Keratinocyte (primary cell): Measurements from ENCODE around the gene RFC2. TPM values are rescaled to one million over a fixed set of nuclear protein-coding genes. Genes with fewer than 3 reads are reported as not detected.

Experiments
- DNase-seq: peaks from one replicate; pipeline ENCODE4 v3.0.0-alpha.2; 2011; ENCODE audit warnings: low read depth, missing footprints, low spot score
- FAIRE-seq: peaks from 2 replicates; lab custom pipeline; 2011; peaks lifted over from hg19 to GRCh38; lab: Jason Lieb, UNC
- H2AFZ ChIP-seq: 2 replicates; pipeline ENCODE4 v1.6.0; 2012; ENCODE audit warnings: low read length, control low read depth, inconsistent platforms; ENCODE audit not compliant: control insufficient read depth
- H3K27ac ChIP-seq: 2 replicates; pipeline ENCODE4 v1.5.1; 2011; ENCODE audit warnings: low read length; ENCODE audit not compliant: control insufficient read depth, insufficient read depth
- H3K27me3 ChIP-seq: 3 replicates; pipeline ENCODE4 v1.6.0; 2011; ENCODE audit warnings: low read length; ENCODE audit not compliant: control insufficient read depth, insufficient read depth; ENCODE audit errors: extremely low read depth
- H3K36me3 ChIP-seq, 2 experiments: 2 replicates in 1 of 2; 3 replicates in 1 of 2; pipeline ENCODE4 v1.5.1; 2011; ENCODE audit warnings: low read length in 2 of 2, mild to moderate bottlenecking in 1 of 2; ENCODE audit not compliant: control insufficient read depth in 2 of 2, insufficient read depth in 2 of 2; ENCODE audit errors: extremely low read depth in 1 of 2
- H3K4me1 ChIP-seq: 3 replicates; pipeline ENCODE4 v1.5.1; 2011; ENCODE audit warnings: low read length; ENCODE audit not compliant: control insufficient read depth, insufficient read depth; ENCODE audit errors: extremely low read depth
- H3K4me2 ChIP-seq: 3 replicates; pipeline ENCODE4 v1.6.0; 2011; ENCODE audit warnings: low read depth, low read length; ENCODE audit not compliant: control insufficient read depth, insufficient read depth; ENCODE audit errors: extremely low read depth
- H3K4me3 ChIP-seq, 3 experiments: fragments of 200-600 bp in 1 of 3; sonication (generic) in 1 of 3; 2 replicates in 2 of 3; 3 replicates in 1 of 3; pipeline ENCODE4 v1.5.1; 2011 to 2016; ENCODE audit warnings: low read length in 3 of 3, mild to moderate bottlenecking in 3 of 3, control low read depth in 2 of 3, inconsistent platforms in 1 of 3, low read depth in 1 of 3, mixed read lengths in 1 of 3, mixed run types in 1 of 3, moderate library complexity in 1 of 3; ENCODE audit not compliant: control insufficient read depth in 2 of 3, insufficient read depth in 2 of 3; ENCODE audit errors: extremely low read depth in 1 of 3
- H3K79me2 ChIP-seq: 2 replicates; pipeline ENCODE4 v1.6.0; 2012; ENCODE audit warnings: low read length; ENCODE audit not compliant: control insufficient read depth, insufficient read depth
- H3K9ac ChIP-seq: 3 replicates; pipeline ENCODE4 v1.6.0; 2011; ENCODE audit warnings: low read length; ENCODE audit not compliant: control insufficient read depth, insufficient read depth; ENCODE audit errors: extremely low read depth
- H3K9me1 ChIP-seq: 3 replicates; pipeline ENCODE4 v1.6.0; 2011; ENCODE audit warnings: low read length; ENCODE audit not compliant: control insufficient read depth, insufficient read depth; ENCODE audit errors: extremely low read depth
- H3K9me3 ChIP-seq: 2 replicates; pipeline ENCODE4 v1.5.1; 2012; ENCODE audit warnings: low read depth, low read length; ENCODE audit not compliant: control insufficient read depth
- H4K20me1 ChIP-seq: 3 replicates; pipeline ENCODE4 v1.6.0; 2011; ENCODE audit warnings: low read length; ENCODE audit not compliant: control insufficient read depth, insufficient read depth; ENCODE audit errors: extremely low read depth
- EZH2 ChIP-seq: IDR thresholded peaks from one replicate; pipeline ENCODE4 v1.6.1; 2012; ENCODE audit warnings: inconsistent platforms, mild to moderate bottlenecking, low read length, moderate library complexity
- dilution Hi-C: fragments of 300-500 bp; cut with MboI; formaldehyde crosslinking; loops from one replicate; pipeline ENCODE4 v1.7.0; 2020; ENCODE audit warnings: low sequenced_read_pairs; ENCODE audit not compliant: extremely low pct_ligation_motif_present
- polyA plus RNA-seq, 5 experiments: library from polyadenylated mRNA; depleted of rRNA in 3 of 5; stranded (reverse) in 3 of 5; stranded (forward) in 1 of 5; unstranded in 1 of 5; fragments of >200 nt; gene quantifications; 1 replicate in 1 of 5; 2 replicates in 3 of 5; 3 replicates in 1 of 5; pipeline versions ENCODE4 v1.2.1 to v1.2.3, GENCODE V29; 2011 to 2012; ENCODE audit warnings: missing spikeins in 2 of 5, low read depth in 1 of 5, low replicate concordance in 1 of 5
- TF ChIP-seq, protein P1 (sequence below), 3 experiments: IDR thresholded peaks in 1 of 3; conservative IDR thresholded peaks in 1 of 3; optimal IDR thresholded peaks in 1 of 3; 2 replicates in 2 of 3; 3 replicates in 1 of 3; pipeline versions ENCODE3 to v1.5.1; 2011; ENCODE audit warnings: low read length in 3 of 3, mild to moderate bottlenecking in 3 of 3, moderate library complexity in 2 of 3, control low read depth in 1 of 3, inconsistent platforms in 1 of 3; ENCODE audit not compliant: insufficient read depth in 2 of 3; ENCODE audit errors: extremely low read depth in 1 of 3

RFC2 gene
- polyA plus RNA-seq, 1 donor (not counting 4 experiments of a cell fraction or from before 2014, with no cell fraction given) = 24.7 TPM

DNA sequence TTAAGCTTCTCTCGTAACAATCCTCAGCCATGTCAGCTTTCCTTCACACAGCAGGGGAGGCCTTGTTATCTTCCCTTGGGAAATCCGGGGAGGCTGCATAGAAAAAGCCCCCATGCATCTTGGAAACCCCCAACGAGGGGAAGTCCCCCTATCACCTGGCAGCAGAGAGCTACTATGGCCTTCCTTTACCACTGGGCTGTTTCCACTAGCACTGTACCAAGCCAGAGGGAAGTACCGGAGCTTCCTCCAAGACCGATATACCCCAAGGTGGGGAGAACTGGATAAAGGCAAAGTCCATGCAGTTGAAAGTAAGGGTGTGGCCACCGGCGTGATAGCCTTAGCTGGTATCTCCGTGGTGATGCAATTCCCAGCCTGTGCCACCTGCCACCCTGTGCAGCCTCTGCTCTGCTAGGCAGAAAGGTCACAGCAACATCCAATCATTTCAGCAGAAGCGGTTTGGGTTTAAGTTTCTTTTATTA lies 30.6 kb upstream of the RFC2 start:
- no peak for FAIRE-seq
- dilution Hi-C loops = no loop called here
- TF ChIP-seq, protein P1, sequence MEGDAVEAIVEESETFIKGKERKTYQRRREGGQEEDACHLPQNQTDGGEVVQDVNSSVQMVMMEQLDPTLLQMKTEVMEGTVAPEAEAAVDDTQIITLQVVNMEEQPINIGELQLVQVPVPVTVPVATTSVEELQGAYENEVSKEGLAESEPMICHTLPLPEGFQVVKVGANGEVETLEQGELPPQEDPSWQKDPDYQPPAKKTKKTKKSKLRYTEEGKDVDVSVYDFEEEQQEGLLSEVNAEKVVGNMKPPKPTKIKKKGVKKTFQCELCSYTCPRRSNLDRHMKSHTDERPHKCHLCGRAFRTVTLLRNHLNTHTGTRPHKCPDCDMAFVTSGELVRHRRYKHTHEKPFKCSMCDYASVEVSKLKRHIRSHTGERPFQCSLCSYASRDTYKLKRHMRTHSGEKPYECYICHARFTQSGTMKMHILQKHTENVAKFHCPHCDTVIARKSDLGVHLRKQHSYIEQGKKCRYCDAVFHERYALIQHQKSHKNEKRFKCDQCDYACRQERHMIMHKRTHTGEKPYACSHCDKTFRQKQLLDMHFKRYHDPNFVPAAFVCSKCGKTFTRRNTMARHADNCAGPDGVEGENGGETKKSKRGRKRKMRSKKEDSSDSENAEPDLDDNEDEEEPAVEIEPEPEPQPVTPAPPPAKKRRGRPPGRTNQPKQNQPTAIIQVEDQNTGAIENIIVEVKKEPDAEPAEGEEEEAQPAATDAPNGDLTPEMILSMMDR (optimal IDR thresholded peaks at IDR 0.05 in 1 of 3, IDR thresholded peaks at IDR 0.05 in 1 of 3, conservative IDR thresholded peaks at IDR 0.05 in 1 of 3; ENCODE audit: extremely low read depth in 1 of 3, insufficient read depth in 2 of 3, low read length in 3 of 3) = no peak
- TF ChIP-seq EZH2 = no peak
- Histone ChIP-seq H3K36me3 (no peaks in the 10 kb centered on the region), H3K4me1 (peaks cover 11% of the 10 kb centered on the region), H4K20me1 (no peaks in the 10 kb centered on the region), H2AFZ (no peak overlapping the region), H3K27ac (no peak overlapping the region), H3K27me3 (no peaks in the 10 kb centered on the region), H3K4me2 (no peak overlapping the region), H3K9ac (no peak overlapping the region), H3K9me3 (no peaks in the 10 kb centered on the region), H3K9me1 (no peaks in the 10 kb centered on the region), H3K79me2 (peaks cover under 1% of the 10 kb centered on the region), H3K4me3 (no peak overlapping the region)
- DNase-seq = no peak

DNA sequence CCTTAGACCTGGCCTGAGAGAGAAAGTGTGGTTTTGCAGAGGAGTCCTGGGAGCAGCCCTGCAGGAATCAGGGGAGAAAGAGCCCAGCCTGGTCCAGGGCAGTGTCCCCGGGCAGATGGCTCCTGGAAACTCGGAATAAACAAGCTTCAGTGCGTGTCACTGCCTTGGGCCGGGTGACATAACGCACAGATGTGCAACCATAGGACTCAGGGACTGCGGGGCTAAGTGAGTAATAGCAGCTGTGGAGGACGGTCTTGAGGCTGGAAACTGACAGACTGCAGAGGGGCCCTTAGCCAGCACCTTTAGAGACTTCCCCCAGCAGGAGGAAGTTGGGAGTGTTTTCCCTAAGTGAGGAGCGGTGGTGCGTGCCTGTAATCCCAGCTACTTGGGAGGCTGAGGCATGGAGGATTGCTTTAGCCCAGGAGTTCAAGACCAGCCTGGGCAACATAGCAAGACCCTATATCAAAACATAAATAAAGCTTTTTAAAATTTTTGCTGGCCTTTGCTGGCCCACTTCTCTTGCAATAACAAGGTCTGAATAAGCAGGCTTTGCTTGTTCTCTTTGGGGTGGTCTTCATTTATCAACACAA lies 29.8 kb upstream of the RFC2 start:
- DNase-seq = no peak
- H3K27ac ChIP-seq = no peak overlapping the region
- no peaks in the 10 kb centered on the region for H3K79me2 ChIP-seq
- no peak overlapping the region for H2AFZ ChIP-seq
- no peak overlapping the region for H3K4me3 ChIP-seq
- no peaks in the 10 kb centered on the region for H3K27me3 ChIP-seq
- no peaks in the 10 kb centered on the region for H3K36me3 ChIP-seq
- no peak for FAIRE-seq
- H3K4me2 ChIP-seq = no peak overlapping the region
- no peaks in the 10 kb centered on the region for H4K20me1 ChIP-seq
- TF ChIP-seq EZH2 = no peak
- TF ChIP-seq, protein P1 (optimal IDR thresholded peaks at IDR 0.05 in 1 of 3, IDR thresholded peaks at IDR 0.05 in 1 of 3, conservative IDR thresholded peaks at IDR 0.05 in 1 of 3; ENCODE audit: extremely low read depth in 1 of 3, insufficient read depth in 2 of 3, low read length in 3 of 3) = no peak
- dilution Hi-C loops = no loop called here
- no peaks in the 10 kb centered on the region for H3K9me1 ChIP-seq
- H3K9ac ChIP-seq = no peak overlapping the region
- no peaks in the 10 kb centered on the region for H3K9me3 ChIP-seq
- peaks cover 16% of the 10 kb centered on the region for H3K4me1 ChIP-seq
